Measurements from ENCODE around the gene UEVLD. TPM values are rescaled to one million over a fixed set of nuclear protein-coding genes. Genes with fewer than 3 reads are reported as not detected.

Gene UEVLD
- total RNA-seq, 4 donors from 2014 or later = 19.5 to 37.9 (median 35.4) TPM

DNA sequence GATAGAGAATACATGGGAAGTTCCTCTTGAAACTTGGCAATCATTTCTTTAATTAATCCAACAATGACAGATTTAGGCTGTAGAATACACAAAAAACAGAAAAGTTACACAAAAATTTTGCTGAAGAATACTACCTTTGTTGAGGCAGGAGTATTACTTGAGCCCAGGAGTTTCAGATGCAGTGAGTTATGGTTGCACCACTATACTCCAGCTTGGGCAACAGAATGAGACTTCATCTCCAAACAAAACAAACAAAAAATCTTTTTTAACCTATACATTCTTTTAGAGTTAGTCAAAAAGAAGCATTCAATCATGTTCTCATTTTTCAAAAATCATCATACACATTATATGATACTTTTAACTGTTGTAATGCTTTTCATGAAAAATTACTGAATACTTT lies 22.1 kb downstream of the UEVLD start:
- Histone ChIP-seq H3K27me3 (no peaks in the 10 kb centered on the region), H3K27ac (no peak overlapping the region), H3K36me3 (peaks cover 18 to 22% of the 10 kb centered on the region in 2 donors), H3K4me1 (no peaks in the 10 kb centered on the region), H3K9me3 (no peaks in the 10 kb centered on the region), H3K4me3 (replicated peaks in 1 of 3) (no peak overlapping the region)
- TF ChIP-seq, protein P1, sequence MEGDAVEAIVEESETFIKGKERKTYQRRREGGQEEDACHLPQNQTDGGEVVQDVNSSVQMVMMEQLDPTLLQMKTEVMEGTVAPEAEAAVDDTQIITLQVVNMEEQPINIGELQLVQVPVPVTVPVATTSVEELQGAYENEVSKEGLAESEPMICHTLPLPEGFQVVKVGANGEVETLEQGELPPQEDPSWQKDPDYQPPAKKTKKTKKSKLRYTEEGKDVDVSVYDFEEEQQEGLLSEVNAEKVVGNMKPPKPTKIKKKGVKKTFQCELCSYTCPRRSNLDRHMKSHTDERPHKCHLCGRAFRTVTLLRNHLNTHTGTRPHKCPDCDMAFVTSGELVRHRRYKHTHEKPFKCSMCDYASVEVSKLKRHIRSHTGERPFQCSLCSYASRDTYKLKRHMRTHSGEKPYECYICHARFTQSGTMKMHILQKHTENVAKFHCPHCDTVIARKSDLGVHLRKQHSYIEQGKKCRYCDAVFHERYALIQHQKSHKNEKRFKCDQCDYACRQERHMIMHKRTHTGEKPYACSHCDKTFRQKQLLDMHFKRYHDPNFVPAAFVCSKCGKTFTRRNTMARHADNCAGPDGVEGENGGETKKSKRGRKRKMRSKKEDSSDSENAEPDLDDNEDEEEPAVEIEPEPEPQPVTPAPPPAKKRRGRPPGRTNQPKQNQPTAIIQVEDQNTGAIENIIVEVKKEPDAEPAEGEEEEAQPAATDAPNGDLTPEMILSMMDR (IDR thresholded peaks at IDR 0.05) = no peak
- no peak for TF ChIP-seq POLR2A (IDR thresholded peaks at IDR 0.05)
- no peak for DNase-seq
- intact Hi-C loops (cut with DNase I) = no loop called here

DNA sequence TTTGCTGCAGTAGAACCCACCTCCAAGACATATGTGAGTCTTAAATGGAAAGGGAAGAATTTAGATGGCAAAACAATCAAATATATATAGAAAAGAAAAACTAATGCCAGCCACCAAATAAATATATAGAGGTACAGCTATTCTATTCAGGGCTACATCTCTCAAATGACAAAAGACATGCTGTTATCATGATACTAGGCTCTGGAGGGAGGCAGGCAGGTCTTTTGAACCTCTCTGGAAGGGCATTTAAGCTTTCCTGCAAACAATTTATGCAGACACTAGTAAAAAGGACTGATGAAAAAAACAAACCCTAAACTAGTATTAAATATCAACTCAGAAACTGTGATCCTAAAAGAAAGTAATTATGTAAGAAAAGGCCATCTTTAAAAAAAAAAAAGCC lies 24.4 kb downstream of the UEVLD start:
- Histone ChIP-seq H3K4me1 (no peaks in the 10 kb centered on the region), H3K27ac (no peak overlapping the region), H3K4me3 (replicated peaks in 1 of 3) (no peak overlapping the region), H3K9me3 (no peaks in the 10 kb centered on the region), H3K36me3 (peaks cover 22 to 27% of the 10 kb centered on the region in 2 donors), H3K27me3 (no peaks in the 10 kb centered on the region)
- intact Hi-C loops (cut with DNase I) = no loop called here
- TF ChIP-seq, protein P1 (IDR thresholded peaks at IDR 0.05) = no peak
- TF ChIP-seq POLR2A (IDR thresholded peaks at IDR 0.05) = no peak
- DNase-seq = no peak

DNA sequence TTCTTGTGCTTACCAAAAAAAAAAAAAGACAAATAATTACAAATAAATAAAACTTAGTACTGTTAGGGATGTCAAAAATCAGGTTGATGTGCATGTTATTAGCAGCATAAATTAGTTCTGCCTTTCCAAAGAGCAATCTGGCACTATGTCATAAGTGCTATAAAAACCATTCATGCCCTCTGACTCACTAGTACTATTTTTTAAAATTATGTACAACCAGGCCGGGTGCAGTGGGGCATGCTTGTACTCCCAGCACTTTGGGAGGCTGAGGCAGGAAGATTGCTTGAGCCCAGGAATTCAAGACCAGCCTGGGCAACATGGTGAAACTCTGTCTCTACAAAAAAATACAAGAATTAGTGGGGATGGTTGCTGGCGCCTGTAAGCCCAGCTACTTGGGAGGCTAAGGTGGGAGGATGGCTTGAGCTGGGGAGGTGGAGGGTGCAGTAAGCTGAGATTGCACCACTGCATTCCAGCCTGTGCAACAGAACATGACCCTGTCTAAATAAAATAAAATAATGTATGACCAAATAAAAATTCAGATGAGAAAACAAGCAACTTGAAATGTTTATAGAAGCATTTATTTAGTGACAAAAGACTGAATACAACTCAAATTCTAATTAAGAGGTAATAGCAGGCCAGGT lies 25.3 kb downstream of the UEVLD start:
- WGBS, 2 donors = 93 to 98% methylated on average over 2 of the region's 2 CpGs
- Histone ChIP-seq H3K27me3 (no peaks in the 10 kb centered on the region), H3K9me3 (no peaks in the 10 kb centered on the region), H3K4me3 (replicated peaks in 1 of 3) (no peak overlapping the region), H3K27ac (no peak overlapping the region), H3K4me1 (no peaks in the 10 kb centered on the region), H3K36me3 (peaks cover 22 to 27% of the 10 kb centered on the region in 2 donors)
- DNase-seq = no peak
- TF ChIP-seq POLR2A (IDR thresholded peaks at IDR 0.05) = no peak
- TF ChIP-seq, protein P1 (IDR thresholded peaks at IDR 0.05) = no peak
- intact Hi-C loops (cut with DNase I) = no loop called here

DNA sequence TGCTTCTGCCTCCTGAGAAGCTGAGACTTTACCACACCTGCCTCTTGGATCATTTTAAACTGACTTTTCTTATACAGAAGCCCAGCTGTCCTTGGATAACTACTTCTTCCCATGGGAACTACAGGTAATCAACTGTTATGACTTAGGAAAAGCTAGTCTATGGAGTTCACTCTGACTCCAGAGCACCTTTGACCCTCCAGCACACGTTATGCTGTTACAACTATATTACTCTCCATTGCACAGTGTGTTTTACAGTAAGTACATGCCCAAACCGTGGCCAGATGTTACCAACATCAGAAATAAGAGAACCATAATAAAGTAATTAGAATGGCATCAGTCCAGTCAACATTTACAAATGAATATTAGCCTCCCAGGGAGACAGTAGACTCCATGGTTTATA lies 40.5 kb downstream of the UEVLD start:
- TF ChIP-seq, protein P1 (IDR thresholded peaks at IDR 0.05) = no peak
- TF ChIP-seq POLR2A (IDR thresholded peaks at IDR 0.05) = no peak
- 89 to 97% methylated on average over 2 of the region's 2 CpGs for whole genome bisulfite sequencing, 2 donors
- Histone ChIP-seq H3K36me3 (peaks cover 11 to 15% of the 10 kb centered on the region in 2 donors), H3K9me3 (no peaks in the 10 kb centered on the region), H3K4me3 (replicated peaks in 1 of 3) (no peak overlapping the region), H3K27ac (no peak overlapping the region), H3K27me3 (no peaks in the 10 kb centered on the region), H3K4me1 (no peaks in the 10 kb centered on the region)
- intact Hi-C loops (cut with DNase I) = no loop called here
- no peak for DNase-seq

DNA sequence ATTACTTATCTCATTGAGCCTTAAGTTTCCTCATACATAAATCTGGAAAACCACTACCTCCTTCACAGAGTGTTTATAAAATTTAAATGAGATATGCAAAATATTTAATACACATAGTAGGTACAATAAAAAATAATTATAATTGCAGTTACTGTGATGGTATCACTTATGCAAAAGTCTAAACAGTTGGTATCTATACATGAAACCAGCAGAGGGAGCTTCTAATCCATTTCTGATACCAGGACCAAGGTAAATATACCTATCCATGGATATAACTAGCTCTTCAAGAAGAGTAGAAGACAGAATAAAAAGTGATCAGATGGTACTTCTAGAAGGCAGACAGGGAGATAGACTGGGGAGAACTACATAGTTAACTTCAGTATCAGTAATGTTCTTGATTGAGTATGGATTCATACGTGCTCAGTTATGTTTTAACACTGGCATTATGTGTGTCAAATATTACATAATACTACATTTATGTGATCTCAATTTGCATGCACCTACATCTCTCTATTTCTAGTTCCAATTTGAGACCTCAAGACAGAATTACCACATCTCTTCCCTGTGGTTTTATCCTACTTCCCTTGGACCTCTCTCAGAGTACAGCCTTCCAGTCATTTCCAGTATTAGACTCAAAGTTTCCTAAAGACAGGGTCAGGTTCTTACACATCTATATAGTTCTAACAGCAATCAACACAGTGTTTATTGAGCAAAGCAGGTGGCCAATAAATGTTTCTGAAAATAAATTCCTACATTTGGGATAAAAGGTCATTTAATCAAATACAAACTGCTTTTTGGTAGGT lies 48.1 kb downstream of the UEVLD start:
- Histone ChIP-seq H3K9me3 (no peaks in the 10 kb centered on the region), H3K27ac (no peak overlapping the region), H3K4me1 (no peaks in the 10 kb centered on the region), H3K4me3 (replicated peaks in 1 of 3) (no peak overlapping the region), H3K27me3 (no peaks in the 10 kb centered on the region), H3K36me3 (peaks cover 6 to 11% of the 10 kb centered on the region in 2 donors)
- no peak for TF ChIP-seq POLR2A (IDR thresholded peaks at IDR 0.05)
- TF ChIP-seq, protein P1 (IDR thresholded peaks at IDR 0.05) = peak in 2 of 6 experiments; percentile 17 to 28
- 94 to 100% methylated on average over 1 of the region's 1 CpG for WGBS, 2 donors
- DNase-seq = no peak
- intact Hi-C loops (cut with DNase I) = no loop called here
